Endothelial cell (in vitro differentiated cells): ENCODE data around the gene NTN1. TPM values are rescaled to one million over a fixed set of nuclear protein-coding genes. Genes with fewer than 3 reads are reported as not detected.

Source experiments
- DNase-seq: peaks from one replicate; pipeline ENCODE4 v3.0.0; 2021; ENCODE audit warnings: low spot score
- H3K27ac Mint-ChIP-seq: one replicate; pipeline ENCODE4 v1.8.0; 2021; ENCODE audit warnings: mixed read lengths, inconsistent platforms; ENCODE audit not compliant: unreplicated experiment
- H3K27me3 Mint-ChIP-seq: one replicate; pipeline ENCODE4 v1.8.0; 2021; ENCODE audit warnings: mild to moderate bottlenecking, moderate library complexity, mixed read lengths, inconsistent platforms; ENCODE audit not compliant: unreplicated experiment
- H3K36me3 Mint-ChIP-seq: one replicate; pipeline ENCODE4 v1.8.0; 2021; ENCODE audit warnings: mild to moderate bottlenecking, low read depth, mixed read lengths, inconsistent platforms; ENCODE audit not compliant: unreplicated experiment
- H3K4me1 Mint-ChIP-seq: one replicate; pipeline ENCODE4 v1.8.0; 2021; ENCODE audit warnings: mild to moderate bottlenecking, mixed read lengths, inconsistent platforms; ENCODE audit not compliant: unreplicated experiment
- H3K4me3 Mint-ChIP-seq: one replicate; pipeline ENCODE4 v1.8.0; 2021; ENCODE audit warnings: mild to moderate bottlenecking, mixed read lengths, inconsistent platforms; ENCODE audit not compliant: unreplicated experiment
- H3K9me3 Mint-ChIP-seq: one replicate; pipeline ENCODE4 v1.8.0; 2021; ENCODE audit warnings: mixed read lengths, inconsistent platforms; ENCODE audit not compliant: unreplicated experiment
- CTCF ChIP-seq: fragments of 200-600 bp; sonication (generic); IDR thresholded peaks from one replicate; pipeline ENCODE4 v1.5.0; 2021; ENCODE audit warnings: antibody characterized with exemption; ENCODE audit not compliant: unreplicated experiment
- total RNA-seq: library from RNA; stranded (reverse); fragmentation: NEBNext Ultra II Directional; extraction: Animal tissue kit (Norgen Biotek cat#: 25700); gene quantifications from one replicate; pipeline ENCODE4 v1.2.1, GENCODE V29; 2021; ENCODE audit not compliant: unreplicated experiment

NTN1 gene
- total RNA-seq, 1 donor from 2014 or later, result 6.6 TPM

GRCh38 chr17:9175700-9176467 lies 154.6 kb downstream of the NTN1 start:
- no peak for TF ChIP-seq CTCF
- Mint-ChIP-seq H3K36me3 (no peaks in the 10 kb centered on the region), H3K9me3 (no peaks in the 10 kb centered on the region), H3K4me1 (peaks cover 30% of the 10 kb centered on the region), H3K27ac (peak overlapping the region; percentile 57), H3K27me3 (no peaks in the 10 kb centered on the region), H3K4me3 (peak overlapping the region; percentile 0)
- DNase-seq, result no peak

GRCh38 chr17:9177212-9177611 lies 155.9 kb downstream of the NTN1 start:
- H3K4me1 Mint-ChIP-seq, result peaks cover 23% of the 10 kb centered on the region

GRCh38 chr17:9178319-9178718 lies 157.0 kb downstream of the NTN1 start:
- Mint-ChIP-seq H3K4me3 (no peak overlapping the region), H3K9me3 (no peaks in the 10 kb centered on the region), H3K27me3 (no peaks in the 10 kb centered on the region), H3K4me1 (peaks cover 21% of the 10 kb centered on the region), H3K27ac (no peak overlapping the region), H3K36me3 (no peaks in the 10 kb centered on the region)
- TF ChIP-seq CTCF, result no peak
- no peak for DNase-seq

More at GRCh38 chr17:9177212-9177611, 155.9 kb downstream of the NTN1 start:
- Mint-ChIP-seq H3K36me3 (no peaks in the 10 kb centered on the region), H3K9me3 (no peaks in the 10 kb centered on the region), H3K4me3 (no peak overlapping the region), H3K27ac (no peak overlapping the region), H3K27me3 (no peaks in the 10 kb centered on the region)
- no peak for DNase-seq
- no peak for TF ChIP-seq CTCF

GRCh38 chr17:9179602-9180001 lies 158.3 kb downstream of the NTN1 start:
- Mint-ChIP-seq H3K27ac (no peak overlapping the region), H3K27me3 (no peaks in the 10 kb centered on the region), H3K4me1 (peaks cover 21% of the 10 kb centered on the region), H3K9me3 (no peaks in the 10 kb centered on the region), H3K4me3 (no peak overlapping the region), H3K36me3 (no peaks in the 10 kb centered on the region)
- no peak for DNase-seq
- no peak for TF ChIP-seq CTCF

- Mint-ChIP-seq H3K27me3 (no peaks in the 10 kb centered on the region), H3K4me3 (no peak overlapping the region), H3K27ac (no peak overlapping the region), H3K36me3 (no peaks in the 10 kb centered on the region), H3K4me1 (peaks cover 11% of the 10 kb centered on the region), H3K9me3 (no peaks in the 10 kb centered on the region)
- no peak for TF ChIP-seq CTCF
- no peak for DNase-seq
Measured at GRCh38 chr17:9181640-9182039, 160.3 kb downstream of the NTN1 start.
